Measurements from ENCODE around the gene CLEC18B.
"Not testable (repeated sequence)": the region's sequence is repeated elsewhere in the genome, so short reads cannot be mapped to it uniquely, and the experiment has no call there.

CLEC18B gene

DNA sequence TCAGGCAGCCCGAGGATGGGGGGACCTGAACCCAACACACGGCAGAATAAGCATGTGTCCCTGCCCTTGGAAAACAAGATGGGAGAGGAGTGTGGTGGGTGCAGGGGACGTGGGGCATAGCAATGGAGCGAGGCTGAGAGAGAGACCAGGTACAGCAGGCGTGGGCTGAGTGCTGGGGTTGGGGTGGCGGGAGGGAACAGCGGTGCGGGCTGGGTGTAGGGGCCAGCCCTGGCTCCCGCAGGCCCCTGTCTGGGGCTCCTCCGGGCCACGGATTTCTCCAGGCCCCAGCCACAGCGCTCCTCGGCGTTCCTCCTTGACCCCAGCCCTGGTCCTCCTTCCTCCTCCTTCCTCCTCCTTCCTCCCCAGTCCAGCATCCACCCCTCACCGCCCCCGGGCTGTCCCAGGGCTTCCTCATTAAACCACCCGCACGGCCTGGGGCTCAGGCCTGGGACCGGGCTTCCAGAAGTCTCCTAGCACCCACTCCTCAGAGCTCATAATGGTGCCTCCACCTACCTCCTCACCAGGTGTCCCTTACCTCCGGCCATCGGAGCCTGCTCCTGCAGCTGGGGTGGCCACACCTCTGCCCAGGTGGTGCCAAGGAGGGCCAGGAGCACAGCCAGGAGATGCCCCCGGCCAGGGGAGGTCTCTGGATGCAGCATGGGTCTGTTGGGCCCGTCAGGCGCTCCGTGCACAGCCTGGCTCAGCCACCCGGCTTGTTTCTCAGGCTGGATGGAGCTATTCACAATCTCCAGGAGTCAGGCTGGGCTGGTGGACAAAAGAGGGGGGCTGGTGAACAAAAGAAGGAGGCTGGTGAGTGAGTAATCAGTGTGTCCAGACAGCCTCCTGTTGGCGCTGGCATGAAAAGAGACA lies at the start of gene CLEC18B:
TSS of gene CLEC18B (minus strand) at position 867 of the 870 bp plus-strand sequence. CDS start at position 659, 208 bp downstream.
- not testable (repeated sequence) for DNase-seq (ENCODE audit: low read depth in 2 of 2)

DNA sequence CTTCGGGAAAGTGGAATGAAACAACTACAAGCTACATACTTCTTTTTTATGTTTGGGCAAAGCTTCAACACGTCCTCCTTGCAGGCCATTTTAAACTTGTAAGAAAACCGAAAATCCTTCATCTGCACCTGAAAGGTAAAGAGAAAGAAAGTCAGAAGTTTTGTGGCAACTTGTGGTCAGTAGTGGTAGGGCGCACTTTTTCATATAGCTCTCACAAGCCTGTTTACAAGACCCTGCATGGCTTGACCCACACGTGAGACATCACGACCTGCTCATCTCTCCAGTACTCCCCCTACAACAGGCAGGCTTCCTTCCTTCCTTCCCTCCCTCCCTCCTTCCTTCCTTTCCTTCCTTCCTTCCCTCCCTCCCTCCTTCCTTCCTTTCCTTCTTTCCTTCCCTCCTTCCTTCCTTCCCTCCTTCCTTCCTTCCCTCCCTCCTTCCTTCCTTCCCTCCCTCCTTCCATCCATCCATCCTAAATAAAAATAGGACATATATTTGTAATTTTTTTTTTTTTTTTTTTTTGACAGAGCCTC lies 48.7 kb upstream of the CLEC18B start:
- DNase-seq (ENCODE audit: low read depth in 2 of 2): no peak

DNA sequence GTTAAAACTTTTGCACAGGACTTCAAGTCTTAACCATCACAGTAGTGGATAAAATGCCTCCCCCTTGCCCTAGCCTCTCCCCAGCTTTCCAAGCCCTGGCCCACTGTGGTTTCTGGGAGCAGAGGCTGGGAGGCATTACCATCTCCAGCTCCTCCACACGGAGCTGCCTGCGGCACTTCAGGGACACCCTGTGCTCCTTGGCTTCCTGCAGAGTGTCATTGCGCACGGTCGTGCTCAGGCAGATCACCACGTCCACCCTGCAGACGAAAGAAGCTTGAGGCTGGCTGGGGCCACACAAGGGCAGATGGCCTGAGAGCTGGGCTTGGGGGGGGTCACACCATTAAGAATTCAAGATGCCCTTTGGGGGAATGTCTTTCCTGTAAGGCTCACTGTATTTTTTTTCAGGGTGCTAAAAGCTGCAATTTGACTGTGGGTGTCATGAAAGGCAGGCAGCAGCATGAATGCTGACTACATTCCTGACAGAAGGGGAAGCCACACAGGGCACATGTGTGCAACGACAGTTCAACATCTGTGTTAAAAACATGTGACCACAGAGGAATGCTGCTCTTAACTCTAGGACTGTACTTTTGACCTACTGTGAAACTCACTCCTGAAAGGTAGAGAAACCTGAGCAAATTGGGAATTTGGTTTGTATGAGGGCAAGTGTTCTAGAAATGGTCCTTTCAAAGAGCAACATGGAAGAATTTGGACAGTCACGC lies 47.7 kb upstream of the CLEC18B start:
- DNase-seq (ENCODE audit: low read depth in 2 of 2): no peak

- DNase-seq (ENCODE audit: low read depth in 2 of 2): no peak
Measured at GRCh38 chr16:74466872-74467271, 45.6 kb upstream of the CLEC18B start.

- no peak for DNase-seq (ENCODE audit: low read depth in 2 of 2)
Measured at GRCh38 chr16:74465851-74466685, 44.8 kb upstream of the CLEC18B start.

DNA sequence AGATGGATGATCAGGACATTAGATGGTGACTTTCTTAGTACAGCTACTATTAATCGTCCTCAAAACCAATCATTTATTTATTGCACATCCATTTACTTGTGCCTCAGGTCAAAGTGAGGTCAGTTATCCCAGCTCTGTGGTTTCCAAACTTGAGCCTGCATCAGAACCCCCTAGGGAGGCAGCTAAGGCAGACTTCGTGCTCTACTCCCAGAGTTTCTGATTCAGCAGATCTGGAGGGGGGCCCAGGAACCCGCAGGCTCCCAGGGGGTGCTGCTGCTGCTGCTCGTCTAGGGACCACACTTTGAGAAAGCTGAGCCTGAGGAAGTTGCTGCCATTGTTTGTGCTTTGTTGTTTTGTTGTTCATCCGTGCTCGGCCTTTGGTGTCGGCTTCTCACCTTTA lies 44.0 kb upstream of the CLEC18B start:
- no peak for DNase-seq (ENCODE audit: low read depth in 2 of 2)

- DNase-seq (ENCODE audit: low read depth in 2 of 2): no peak
Measured at GRCh38 chr16:74463888-74464287, 42.6 kb upstream of the CLEC18B start.

- DNase-seq (ENCODE audit: low read depth in 2 of 2): no peak
Measured at GRCh38 chr16:74462361-74462760, 41.1 kb upstream of the CLEC18B start.

GRCh38 chr16:74461826-74462225 lies 40.5 kb upstream of the CLEC18B start:
- DNase-seq (ENCODE audit: low read depth in 2 of 2): no peak

DNA sequence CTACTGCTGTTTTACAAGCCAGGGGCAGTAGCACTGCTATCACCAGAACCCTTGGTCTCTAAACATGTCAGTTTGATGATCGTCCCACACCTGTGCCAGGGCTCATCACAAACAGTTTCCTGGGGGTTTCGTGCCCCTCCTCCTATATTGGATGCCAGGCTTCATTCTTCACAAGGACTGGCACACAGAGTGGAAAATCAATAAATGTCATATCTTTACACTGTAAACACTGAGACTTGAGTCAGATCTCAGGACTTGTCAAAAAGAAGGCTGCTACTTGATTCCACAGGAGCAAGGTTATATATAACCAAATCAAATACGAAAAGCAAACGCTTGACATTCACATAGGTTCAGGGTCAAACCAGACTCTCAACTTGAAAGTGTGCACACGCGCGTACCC lies 39.3 kb upstream of the CLEC18B start:
- DNase-seq (ENCODE audit: low read depth in 2 of 2): no peak

DNA sequence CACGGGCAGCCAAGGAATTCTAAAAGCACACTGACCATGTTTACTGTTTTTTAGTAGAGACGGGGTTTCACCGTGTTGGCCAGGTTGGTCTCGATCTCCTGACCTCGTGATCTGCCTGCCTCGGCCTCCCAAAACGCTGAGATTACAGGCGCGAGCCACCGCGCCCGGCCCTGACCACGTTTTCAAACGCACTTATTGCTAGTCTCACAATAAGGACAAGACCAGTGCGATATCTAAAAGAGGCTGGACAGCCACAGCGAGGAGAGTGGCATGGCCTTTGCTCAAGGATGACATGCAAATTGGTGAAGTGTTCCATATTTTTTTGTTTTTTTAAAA lies 35.0 kb upstream of the CLEC18B start:
- DNase-seq (ENCODE audit: low read depth in 2 of 2): no peak

DNA sequence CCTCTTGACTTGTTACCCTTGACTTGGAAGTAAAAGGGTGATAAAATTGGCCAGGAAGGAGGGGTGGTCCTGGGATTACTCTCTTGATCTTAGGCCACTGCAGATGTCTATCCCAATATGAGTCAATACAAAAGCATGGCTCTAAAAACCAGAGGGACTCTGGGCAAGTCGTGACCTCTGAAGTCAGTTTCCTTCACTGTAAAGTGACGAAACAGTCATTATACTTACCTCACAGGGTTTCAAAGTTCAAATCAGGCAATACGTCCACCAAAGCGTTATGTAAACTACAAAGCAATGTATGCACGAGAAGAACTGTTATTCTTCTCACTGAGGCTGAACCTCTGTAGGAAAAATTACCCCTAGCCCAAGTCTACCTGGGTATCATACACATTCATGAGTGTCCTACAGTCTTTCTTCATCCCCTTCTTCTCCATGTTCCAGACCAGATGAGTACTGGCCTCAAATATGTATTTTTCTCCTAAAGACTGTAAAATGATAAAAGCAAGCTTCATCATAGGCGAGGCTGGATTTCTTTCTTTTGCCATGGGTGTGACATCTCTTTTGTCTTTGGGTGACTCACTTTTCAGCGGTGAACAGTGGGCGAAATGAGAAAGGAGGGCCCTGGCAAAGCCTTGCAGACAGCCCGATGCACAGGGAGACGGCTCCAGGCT lies 34.5 kb upstream of the CLEC18B start:
- no peak for DNase-seq (ENCODE audit: low read depth in 2 of 2)

DNA sequence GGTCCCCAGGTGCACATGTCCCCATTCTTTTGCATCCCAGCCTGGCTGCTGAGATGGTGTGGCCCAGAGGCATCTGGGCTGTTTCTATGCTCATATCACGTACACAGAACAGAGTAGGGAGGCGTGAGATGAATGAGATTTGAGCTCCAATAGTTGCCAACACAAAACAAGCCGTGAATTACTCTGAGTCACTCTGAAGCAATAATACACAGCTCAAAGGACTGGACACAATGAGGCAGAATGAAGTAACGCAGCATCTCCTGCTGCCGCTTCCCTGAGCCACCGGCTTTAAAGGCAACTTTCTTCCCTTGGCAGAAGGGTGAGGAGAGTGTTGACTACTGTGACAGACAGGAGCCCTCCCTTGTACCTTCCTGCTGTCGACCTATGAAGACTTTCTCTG lies 33.9 kb upstream of the CLEC18B start:
- no peak for DNase-seq (ENCODE audit: low read depth in 2 of 2)

GRCh38 chr16:74451951-74452758 lies 30.9 kb upstream of the CLEC18B start:
- DNase-seq (ENCODE audit: low read depth in 2 of 2): no peak

DNA sequence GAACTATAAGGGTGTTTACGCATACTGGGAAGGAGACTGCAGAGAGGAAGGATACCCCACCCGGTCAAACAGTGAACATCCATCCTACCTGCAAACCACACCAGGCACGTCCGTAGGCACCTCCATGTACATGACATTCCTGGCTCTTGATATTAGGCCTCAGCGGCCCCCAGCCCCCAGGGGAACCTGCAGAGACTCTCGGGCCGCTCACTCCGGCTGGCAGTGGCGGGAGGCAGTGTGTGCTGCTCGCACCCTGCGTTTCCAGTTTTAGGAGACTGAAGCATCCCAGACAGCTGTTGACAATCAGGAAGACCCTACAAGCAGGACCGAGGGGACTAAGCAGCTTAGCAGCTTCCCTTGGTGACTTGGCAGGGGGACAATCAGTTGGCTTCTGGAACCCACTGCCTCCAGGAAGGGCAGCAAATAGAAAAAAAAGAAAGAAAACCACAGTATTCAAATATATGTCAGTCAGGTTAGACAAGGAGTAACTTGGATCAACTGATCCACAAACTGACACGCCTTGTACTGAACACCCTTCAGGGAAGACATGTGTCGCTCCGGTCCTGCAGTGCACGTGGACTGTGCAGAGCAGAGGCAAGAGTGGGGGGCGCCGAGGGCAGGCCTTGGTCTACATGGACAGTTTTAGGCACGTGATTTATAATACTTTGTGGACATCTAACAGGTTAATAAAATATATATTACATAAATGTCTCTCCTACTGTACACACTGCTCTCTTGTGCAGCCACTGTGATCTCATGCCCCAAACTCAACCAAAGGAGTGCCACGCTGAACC lies 29.9 kb upstream of the CLEC18B start:
- no peak for DNase-seq (ENCODE audit: low read depth in 2 of 2)

GRCh38 chr16:74450236-74450635 lies 29.0 kb upstream of the CLEC18B start:
- no peak for DNase-seq (ENCODE audit: low read depth in 2 of 2)

DNA sequence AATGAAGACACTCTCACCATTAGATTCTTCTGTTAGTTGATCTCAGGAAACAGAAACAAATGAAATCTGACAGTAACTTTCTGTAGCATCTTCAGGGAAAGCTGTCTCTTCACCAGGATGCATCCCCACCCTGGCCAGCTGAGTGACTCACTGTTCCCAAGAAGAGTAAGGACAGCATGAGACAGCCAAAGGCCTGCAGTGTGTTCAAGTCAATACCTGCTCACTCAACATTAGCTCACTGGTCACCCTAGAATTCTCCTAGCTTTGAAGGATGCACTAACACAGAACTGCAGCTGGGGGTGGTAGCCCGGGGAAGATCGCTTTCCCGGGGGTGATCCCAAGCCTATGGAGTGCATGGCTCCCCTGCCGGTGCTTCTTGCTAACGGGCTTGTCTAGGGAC lies 28.2 kb upstream of the CLEC18B start:
- no peak for DNase-seq (ENCODE audit: low read depth in 2 of 2)

GRCh38 chr16:74448990-74449389 lies 27.7 kb upstream of the CLEC18B start:
- no peak for DNase-seq (ENCODE audit: low read depth in 2 of 2)

- no peak for DNase-seq (ENCODE audit: low read depth in 2 of 2)
Measured at GRCh38 chr16:74447578-74447977, 26.3 kb upstream of the CLEC18B start.

- DNase-seq (ENCODE audit: low read depth in 2 of 2): no peak
Measured at GRCh38 chr16:74446866-74447265, 25.6 kb upstream of the CLEC18B start.

Data from stimulated activated CD4-positive, alpha-beta T cell treated with anti-CD3 and anti-CD28 coated beads, Interleukin-1b, Interleukin-23, amount 100 ng/mL, for 4 hours (primary cell).